Measurements from ENCODE around the gene TRAT1.
"Not testable (repeated sequence)": the region's sequence is repeated elsewhere in the genome, so short reads cannot be mapped to it uniquely, and the experiment has no call there.

The TRAT1 gene, protein sequence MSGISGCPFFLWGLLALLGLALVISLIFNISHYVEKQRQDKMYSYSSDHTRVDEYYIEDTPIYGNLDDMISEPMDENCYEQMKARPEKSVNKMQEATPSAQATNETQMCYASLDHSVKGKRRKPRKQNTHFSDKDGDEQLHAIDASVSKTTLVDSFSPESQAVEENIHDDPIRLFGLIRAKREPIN

DNA sequence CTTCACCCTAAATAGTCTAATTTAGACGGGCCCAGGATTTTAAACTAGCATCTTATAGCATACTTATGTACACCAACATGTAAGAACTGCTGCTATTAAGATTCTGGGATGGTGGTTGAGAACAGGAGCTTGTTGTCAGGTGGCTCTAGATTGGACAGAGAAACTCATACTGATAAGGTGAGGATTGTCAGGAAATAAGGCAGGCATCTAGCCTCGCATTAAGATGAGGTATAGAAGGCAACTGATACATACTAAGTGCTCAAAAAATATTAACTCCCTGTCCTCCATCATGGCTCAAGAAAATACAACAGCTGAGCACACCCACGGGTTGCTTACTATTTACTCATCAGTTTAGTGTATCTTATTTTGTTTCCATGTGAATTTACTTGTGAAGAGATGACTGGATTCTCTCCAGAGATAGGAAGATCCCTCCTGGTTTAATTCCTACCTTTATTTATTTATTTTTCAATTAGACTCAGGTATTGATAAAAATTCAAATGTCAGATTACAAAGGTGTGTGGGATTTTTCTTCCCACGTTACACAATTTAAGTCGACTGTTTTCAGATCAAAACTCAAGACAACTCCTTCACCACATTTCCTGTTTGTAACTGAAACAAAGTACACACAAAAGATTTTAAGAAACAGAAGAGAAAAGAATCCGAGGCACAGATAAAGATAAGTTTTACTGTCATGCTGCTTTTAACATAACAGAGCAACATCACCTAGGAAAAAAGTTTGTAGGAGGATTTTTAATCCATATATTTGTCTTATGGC, at the start of gene TRAT1:
TRAT1 (plus strand) TSS at position 664 of the 775 bp plus-strand sequence. CDS start 142 bp downstream, outside the sequence.
- Mint-ChIP-seq H3K27ac (peak within 1 kb of the TSS; percentile 96), H3K36me3 (ENCODE audit: low read depth) (no peaks in the 10 kb centered on the region), H3K4me1 (ENCODE audit: low read depth) (peaks cover 49% of the 10 kb centered on the region), H3K9me3 (no peaks in the 10 kb centered on the region), H3K27me3 (no peaks in the 10 kb centered on the region), H3K4me3 (peak within 1 kb of the TSS; percentile 89)

DNA sequence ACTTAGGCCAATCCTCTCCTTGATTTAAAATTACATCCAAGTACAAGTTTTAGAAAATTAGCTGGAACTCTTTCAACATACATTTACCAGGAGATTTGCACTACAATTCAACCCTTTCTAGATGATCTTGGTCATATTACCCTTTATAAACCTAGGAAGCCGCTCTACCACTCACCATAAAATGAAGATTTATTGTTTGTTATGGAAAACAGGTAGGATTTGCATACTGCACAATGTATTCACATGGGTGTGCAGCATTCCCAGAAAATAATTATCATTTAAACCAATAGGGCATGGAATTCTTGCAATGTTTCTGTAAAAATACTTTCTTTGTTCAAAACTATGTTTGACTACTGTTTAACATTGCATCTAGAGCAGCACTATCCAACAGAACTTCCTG, 46.9 kb upstream of the TRAT1 start:
- no peak overlapping the region for H3K27ac Mint-ChIP-seq
- H3K4me3 Mint-ChIP-seq: no peak overlapping the region
- no peaks in the 10 kb centered on the region for H3K36me3 Mint-ChIP-seq (ENCODE audit: low read depth)
- no peaks in the 10 kb centered on the region for H3K9me3 Mint-ChIP-seq
- H3K4me1 Mint-ChIP-seq (ENCODE audit: low read depth): peaks cover 34% of the 10 kb centered on the region
- H3K27me3 Mint-ChIP-seq: no peaks in the 10 kb centered on the region

DNA sequence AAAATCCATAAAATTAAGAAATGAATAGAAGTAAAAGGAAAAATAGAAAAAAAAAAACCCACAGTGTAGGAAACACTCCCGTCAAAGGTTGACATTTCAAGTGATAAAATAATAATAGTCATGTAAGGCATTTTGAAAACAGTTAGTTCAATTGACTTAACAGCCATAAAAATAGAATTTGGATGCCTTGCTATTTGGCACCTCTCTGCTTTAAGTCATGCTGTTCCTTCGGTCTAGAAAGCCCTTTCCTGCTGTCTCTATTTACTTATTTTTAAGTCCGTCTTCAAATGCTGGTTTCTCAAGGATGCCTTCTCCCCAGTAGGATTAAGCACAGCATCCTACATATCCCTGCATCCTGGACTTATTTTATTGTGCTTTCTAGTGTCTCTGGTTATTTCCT, 43.1 kb upstream of the TRAT1 start:
- no peak overlapping the region for H3K4me3 Mint-ChIP-seq
- no peak overlapping the region for H3K27ac Mint-ChIP-seq
- H3K4me1 Mint-ChIP-seq (ENCODE audit: low read depth): peaks cover 35% of the 10 kb centered on the region

DNA sequence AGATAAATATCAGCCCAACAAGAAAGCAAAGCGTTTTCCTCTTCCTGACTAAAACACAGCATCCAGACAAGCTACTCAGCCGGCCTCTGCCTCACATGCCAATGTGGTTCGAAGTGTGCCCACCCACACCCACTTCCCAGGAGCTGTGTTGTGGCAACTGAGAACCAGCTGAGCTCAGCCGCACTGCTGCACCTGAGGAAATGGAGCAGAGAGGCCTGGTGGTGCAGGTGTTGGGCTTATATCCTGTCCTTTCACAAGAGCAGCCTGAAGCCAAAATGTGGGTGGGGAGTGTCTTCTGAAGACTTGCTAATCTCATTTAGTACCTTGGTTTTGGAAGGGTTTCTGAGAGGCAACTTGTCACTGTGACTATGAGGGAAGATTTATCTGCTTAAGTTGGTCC, 42.4 kb upstream of the TRAT1 start:
- H3K27me3 Mint-ChIP-seq: no peaks in the 10 kb centered on the region
- no peaks in the 10 kb centered on the region for H3K36me3 Mint-ChIP-seq (ENCODE audit: low read depth)
- H3K27ac Mint-ChIP-seq: no peak overlapping the region
- H3K9me3 Mint-ChIP-seq: no peaks in the 10 kb centered on the region
- no peak overlapping the region for H3K4me3 Mint-ChIP-seq
- peaks cover 35% of the 10 kb centered on the region for H3K4me1 Mint-ChIP-seq (ENCODE audit: low read depth)

More for the DNA sequence above, 43.1 kb upstream of the TRAT1 start:
- H3K36me3 Mint-ChIP-seq (ENCODE audit: low read depth): no peaks in the 10 kb centered on the region
- no peaks in the 10 kb centered on the region for H3K27me3 Mint-ChIP-seq
- H3K9me3 Mint-ChIP-seq: no peaks in the 10 kb centered on the region

DNA sequence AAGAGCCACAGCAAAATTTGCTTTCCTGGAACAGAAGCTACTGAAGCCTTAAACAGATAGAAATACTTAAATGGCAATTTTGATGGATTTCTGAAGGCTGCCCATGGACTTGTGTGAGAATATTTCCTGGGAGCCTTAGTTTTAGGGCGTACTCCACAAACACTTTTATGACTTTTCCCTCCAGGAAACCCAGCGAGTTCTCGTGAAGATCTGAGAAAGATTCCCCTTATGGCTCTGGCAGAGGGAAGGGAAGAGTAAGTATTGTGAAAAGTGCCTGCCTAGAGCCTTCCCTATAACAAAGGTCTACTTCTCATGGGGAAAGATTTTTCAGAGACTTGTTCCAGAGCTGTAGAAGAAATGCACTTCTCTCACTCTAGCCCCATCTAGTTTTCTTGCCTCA, 31.1 kb upstream of the TRAT1 start:
- no peak overlapping the region for H3K27ac Mint-ChIP-seq

DNA sequence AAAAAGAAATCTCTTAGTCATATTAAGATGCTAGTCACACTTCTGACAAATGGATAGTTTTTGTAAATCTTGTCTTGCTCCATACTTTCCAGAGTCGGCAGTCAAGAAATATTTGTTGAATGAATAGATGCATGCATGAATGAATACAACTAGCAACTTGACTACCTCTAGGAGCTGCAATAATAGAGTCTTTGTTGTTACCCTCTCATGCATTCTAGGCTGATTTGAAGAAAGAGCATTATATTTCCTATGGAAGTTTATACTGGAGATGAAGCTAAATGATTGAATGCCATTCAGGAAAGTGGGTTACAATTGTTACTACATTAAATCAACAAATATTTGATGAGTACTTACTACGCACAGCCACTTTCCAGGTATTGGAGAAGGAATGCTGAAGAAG, 18.1 kb upstream of the TRAT1 start:
- Mint-ChIP-seq H3K27ac (no peak overlapping the region), H3K4me1 (ENCODE audit: low read depth) (peaks cover 8% of the 10 kb centered on the region), H3K4me3 (no peak overlapping the region), H3K36me3 (ENCODE audit: low read depth) (peaks cover 5% of the 10 kb centered on the region), H3K9me3 (peaks cover 19% of the 10 kb centered on the region), H3K27me3 (no peaks in the 10 kb centered on the region)

More for the DNA sequence above, 31.1 kb upstream of the TRAT1 start:
- H3K4me3 Mint-ChIP-seq: no peak overlapping the region
- H3K4me1 Mint-ChIP-seq (ENCODE audit: low read depth): no peaks in the 10 kb centered on the region
- no peaks in the 10 kb centered on the region for H3K27me3 Mint-ChIP-seq
- no peaks in the 10 kb centered on the region for H3K36me3 Mint-ChIP-seq (ENCODE audit: low read depth)
- H3K9me3 Mint-ChIP-seq: peaks cover under 1% of the 10 kb centered on the region

DNA sequence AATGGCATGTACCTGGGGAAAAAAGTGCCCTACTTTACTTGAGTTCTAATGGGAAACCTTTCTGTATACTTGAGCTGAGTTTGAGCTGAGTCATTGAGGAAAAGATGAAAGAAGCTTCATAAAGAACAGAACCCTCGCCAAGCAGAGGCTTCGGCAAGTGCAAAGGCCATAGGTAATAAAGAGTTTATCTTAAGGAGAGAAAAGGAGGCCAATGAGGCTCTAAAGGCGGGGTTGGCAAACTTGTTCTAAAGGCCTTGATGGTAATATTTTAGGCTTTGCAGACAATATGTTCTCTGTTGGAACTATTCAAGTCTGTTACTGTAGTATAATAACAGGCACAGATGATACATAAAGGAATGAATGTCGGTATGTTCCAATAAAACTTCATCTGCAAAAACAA, 17.6 kb upstream of the TRAT1 start:
- peak overlapping the region; percentile 10 for H3K27ac Mint-ChIP-seq

DNA sequence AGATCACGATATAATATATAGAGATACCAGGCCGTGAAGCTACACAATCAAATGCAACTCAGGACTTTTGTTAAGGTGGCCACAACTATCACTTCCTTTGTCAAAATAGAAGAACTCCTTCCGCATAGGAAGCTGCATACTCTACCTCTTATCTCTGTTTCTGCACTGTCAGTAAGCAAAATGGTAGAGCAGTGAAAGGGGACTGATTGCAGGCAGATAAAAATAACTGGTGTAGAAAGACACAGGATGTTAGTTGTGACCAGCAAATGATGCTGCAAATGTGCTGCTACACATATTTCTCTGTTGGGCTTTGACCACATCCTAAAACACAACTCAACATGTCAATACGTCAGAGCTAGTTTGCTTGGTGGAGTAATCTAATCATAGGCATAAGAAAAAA, 16.3 kb upstream of the TRAT1 start:
- Mint-ChIP-seq H3K27ac (peak overlapping the region; percentile 60), H3K36me3 (ENCODE audit: low read depth) (peaks cover 5% of the 10 kb centered on the region), H3K9me3 (peaks cover 15% of the 10 kb centered on the region), H3K4me3 (no peak overlapping the region), H3K4me1 (ENCODE audit: low read depth) (peaks cover 8% of the 10 kb centered on the region), H3K27me3 (no peaks in the 10 kb centered on the region)

More for the DNA sequence above, 17.6 kb upstream of the TRAT1 start:
- no peaks in the 10 kb centered on the region for H3K27me3 Mint-ChIP-seq
- peaks cover 8% of the 10 kb centered on the region for H3K4me1 Mint-ChIP-seq (ENCODE audit: low read depth)
- peaks cover 19% of the 10 kb centered on the region for H3K9me3 Mint-ChIP-seq
- H3K36me3 Mint-ChIP-seq (ENCODE audit: low read depth): peaks cover 5% of the 10 kb centered on the region
- H3K4me3 Mint-ChIP-seq: no peak overlapping the region

DNA sequence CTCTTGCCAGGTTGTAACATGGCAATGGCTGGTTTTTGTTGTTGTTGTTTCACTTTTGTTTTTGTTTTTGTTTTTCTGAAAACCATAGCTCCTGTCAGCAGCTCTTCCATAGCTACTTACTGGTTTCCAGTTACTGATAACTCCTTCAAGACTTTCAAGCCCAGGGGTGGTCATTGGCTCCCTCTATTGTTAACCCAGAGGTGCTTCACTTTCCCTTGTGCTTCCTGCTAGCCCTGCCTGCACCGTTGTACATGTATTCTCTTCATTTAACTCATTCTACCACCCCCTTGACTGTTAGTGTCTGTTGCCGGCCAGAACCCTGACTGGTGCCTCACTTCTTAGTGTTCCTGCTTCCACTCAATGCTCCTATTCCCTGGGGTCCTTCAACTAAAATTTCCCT, 4.2 kb upstream of the TRAT1 start:
- H3K9me3 Mint-ChIP-seq: no peaks in the 10 kb centered on the region
- H3K36me3 Mint-ChIP-seq (ENCODE audit: low read depth): no peaks in the 10 kb centered on the region
- H3K27ac Mint-ChIP-seq: no peak overlapping the region
- H3K4me1 Mint-ChIP-seq (ENCODE audit: low read depth): peaks cover 41% of the 10 kb centered on the region
- H3K4me3 Mint-ChIP-seq: no peak overlapping the region
- no peaks in the 10 kb centered on the region for H3K27me3 Mint-ChIP-seq

DNA sequence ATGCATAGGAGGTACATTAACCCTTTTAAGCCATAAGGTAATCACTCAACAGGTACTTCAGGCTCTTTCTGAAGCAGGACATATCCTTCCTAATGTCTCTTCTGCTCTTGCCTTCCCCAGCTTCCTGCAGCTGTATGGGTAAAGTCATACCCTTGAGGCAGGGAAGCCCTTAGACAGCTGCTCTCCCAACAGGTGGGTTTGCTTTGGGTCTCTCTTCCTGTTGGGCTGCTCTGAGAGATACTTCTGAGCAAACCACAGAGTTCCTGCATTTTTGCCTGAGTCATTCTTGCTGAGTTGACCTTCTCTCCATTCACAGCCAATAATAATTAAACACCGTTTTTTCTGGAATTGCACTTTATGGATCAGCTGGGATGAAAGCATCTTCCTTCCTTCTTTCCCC, 2.0 kb upstream of the TRAT1 start:
- Mint-ChIP-seq H3K27ac (peak overlapping the region; percentile 40), H3K4me1 (ENCODE audit: low read depth) (peaks cover 44% of the 10 kb centered on the region), H3K27me3 (no peaks in the 10 kb centered on the region), H3K4me3 (peak overlapping the region; percentile 76), H3K9me3 (no peaks in the 10 kb centered on the region), H3K36me3 (ENCODE audit: low read depth) (no peaks in the 10 kb centered on the region)

DNA sequence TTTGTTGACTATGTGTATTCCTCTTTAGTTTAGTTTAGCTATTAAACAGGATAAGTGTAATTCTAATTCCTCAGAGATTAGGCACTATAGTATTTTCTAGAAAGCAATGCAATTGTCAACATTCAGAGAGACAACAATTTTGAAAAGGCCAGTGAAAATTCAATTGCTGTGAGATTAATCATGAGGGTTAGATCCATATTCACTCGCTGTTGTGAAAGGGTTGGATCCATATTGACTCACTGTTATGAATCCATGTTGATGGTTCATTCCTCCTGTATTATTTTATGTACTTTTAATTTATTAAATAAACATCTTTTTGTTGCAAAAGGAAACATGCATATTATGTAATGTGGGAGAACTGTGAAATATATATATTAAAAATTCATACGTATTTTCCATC, 641 bp downstream of the TRAT1 start:
- Mint-ChIP-seq H3K4me3 (peak overlapping the region; percentile 89), H3K27me3 (no peaks in the 10 kb centered on the region), H3K36me3 (ENCODE audit: low read depth) (no peaks in the 10 kb centered on the region), H3K9me3 (no peaks in the 10 kb centered on the region), H3K27ac (peak overlapping the region; percentile 84), H3K4me1 (ENCODE audit: low read depth) (peaks cover 56% of the 10 kb centered on the region)

DNA sequence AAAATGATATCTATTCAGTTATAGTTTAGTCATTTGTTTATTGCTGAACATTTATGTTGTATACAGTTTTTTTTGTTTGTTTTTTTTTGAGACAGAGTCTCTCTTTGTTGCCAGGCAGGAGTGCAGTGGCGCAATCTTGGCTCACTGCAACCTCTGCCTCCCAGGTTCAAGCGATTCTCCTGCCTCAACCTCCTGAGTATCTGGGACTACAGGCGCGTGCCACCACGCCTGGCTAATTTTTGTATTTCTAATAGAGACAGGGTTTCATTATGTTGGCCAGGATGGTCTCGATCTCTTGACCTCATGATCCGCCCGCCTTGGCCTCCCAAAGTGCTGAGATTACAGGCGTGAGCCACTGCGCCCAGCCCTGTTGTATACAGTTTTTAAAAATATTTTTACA, 1.2 kb downstream of the TRAT1 start:
- H3K27ac Mint-ChIP-seq: peak overlapping the region; percentile 82

DNA sequence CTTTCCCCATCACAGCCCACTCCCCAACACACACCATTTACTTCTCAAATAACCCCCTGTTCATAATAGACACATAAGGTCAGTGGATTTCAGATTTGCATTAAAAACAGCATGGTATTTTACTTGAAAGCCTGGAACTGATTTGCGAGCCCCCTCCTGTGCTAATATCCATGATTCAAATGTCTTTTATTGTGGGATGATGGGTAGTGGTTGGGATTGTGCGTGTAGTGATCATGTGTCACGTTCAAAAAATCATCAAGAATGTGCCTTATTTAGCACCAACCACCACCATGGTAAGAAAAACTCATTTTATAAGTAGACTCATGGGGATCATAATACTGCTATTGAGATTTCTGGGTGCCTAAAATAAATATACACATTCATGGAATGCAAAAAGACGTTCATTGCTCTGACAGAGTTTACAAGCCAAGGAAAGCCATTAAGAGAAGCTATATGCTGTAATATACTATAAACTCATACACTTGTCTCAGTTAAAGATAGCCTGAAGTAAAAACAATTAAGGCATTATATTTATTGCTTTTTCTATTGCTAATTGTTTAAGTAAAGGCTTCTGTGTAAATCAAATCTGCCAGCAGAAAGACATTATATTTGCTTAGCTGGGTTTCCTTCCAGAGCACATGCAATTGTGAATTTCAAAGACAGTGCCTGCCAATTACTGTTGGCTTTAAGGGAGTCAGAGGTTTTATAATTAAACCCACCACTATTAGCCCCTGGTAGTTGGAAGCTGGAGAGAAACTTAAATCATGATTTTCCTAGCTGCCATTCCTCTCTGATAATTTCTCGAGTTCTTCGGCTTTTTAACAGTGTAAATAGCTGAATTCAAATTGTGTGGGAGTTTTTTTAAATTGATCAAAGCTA, 4.0 kb downstream of the TRAT1 start:
- Mint-ChIP-seq H3K27ac (peak overlapping the region; percentile 72), H3K4me1 (ENCODE audit: low read depth) (peaks cover 57% of the 10 kb centered on the region), H3K4me3 (peak overlapping the region; percentile 73), H3K36me3 (ENCODE audit: low read depth) (no peaks in the 10 kb centered on the region), H3K27me3 (no peaks in the 10 kb centered on the region), H3K9me3 (no peaks in the 10 kb centered on the region)

More for the DNA sequence above, 1.2 kb downstream of the TRAT1 start:
- H3K36me3 Mint-ChIP-seq (ENCODE audit: low read depth); H3K27me3 Mint-ChIP-seq; H3K9me3 Mint-ChIP-seq: not testable (repeated sequence)
- Mint-ChIP-seq H3K4me3 (peak overlapping the region; percentile 73), H3K4me1 (ENCODE audit: low read depth) (peaks cover 56% of the 10 kb centered on the region)

DNA sequence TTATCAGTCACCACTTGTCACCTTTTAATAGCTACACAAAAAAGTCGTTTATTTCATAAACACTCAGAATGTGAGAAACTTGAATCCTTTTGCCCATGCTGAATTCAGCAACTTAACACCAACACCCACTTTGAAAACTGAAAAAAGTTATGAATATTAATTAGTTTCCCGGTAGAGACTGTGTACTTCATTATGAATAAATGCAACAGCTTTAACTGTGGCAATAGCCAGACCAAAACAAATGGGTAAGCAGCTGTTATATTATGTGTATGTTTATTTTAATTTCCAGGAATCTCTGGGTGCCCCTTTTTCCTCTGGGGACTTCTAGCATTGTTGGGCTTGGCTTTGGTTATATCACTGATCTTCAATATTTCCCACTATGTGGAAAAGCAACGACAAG, 7.8 kb downstream of the TRAT1 start:
- Mint-ChIP-seq H3K9me3 (no peaks in the 10 kb centered on the region), H3K36me3 (ENCODE audit: low read depth) (no peaks in the 10 kb centered on the region), H3K4me3 (no peak overlapping the region), H3K27me3 (no peaks in the 10 kb centered on the region), H3K4me1 (ENCODE audit: low read depth) (peaks cover 83% of the 10 kb centered on the region), H3K27ac (peak overlapping the region; percentile 13)

Data from stimulated activated naive CD8-positive, alpha-beta T cell treated with anti-CD3 and anti-CD28 coated beads, Interleukin-15, Interleukin-2, amounts not matched to agents 100 ng/mL and 50 ng/mL, for 24 hours (primary cell).